Liver (tissue), 9 donors: ENCODE measurements around the gene MOB3C. TPM values are rescaled to one million over a fixed set of nuclear protein-coding genes. Genes with fewer than 3 reads are reported as not detected.

Experiments used
- DNase-seq: peaks from one replicate; pipeline ENCODE4 v3.0.0-alpha.2; 2017; ENCODE audit warnings: low spot score
- H3K27ac ChIP-seq, 2 donors: one replicate each; pipeline ENCODE4 v1.7.0; 2013; ENCODE audit warnings: inconsistent platforms in 2 of 2, low read length in 2 of 2, control low read depth in 1 of 2, low read depth in 1 of 2, mild to moderate bottlenecking in 1 of 2
- H3K27me3 ChIP-seq, 4 donors: one replicate each; pipeline versions ENCODE4 v1.6.1 to v1.7.0; 2013; ENCODE audit warnings: low read length in 3 of 4, inconsistent platforms in 1 of 4, mild to moderate bottlenecking in 1 of 4, moderate library complexity in 1 of 4; ENCODE audit not compliant: control insufficient read depth in 4 of 4, insufficient read depth in 4 of 4
- H3K36me3 ChIP-seq, 4 donors: one replicate each; pipeline versions ENCODE4 v1.6.1 to v1.7.0; 2013; ENCODE audit warnings: low read length in 3 of 4, mild to moderate bottlenecking in 3 of 4, low read depth in 1 of 4, moderate library complexity in 1 of 4; ENCODE audit not compliant: control insufficient read depth in 4 of 4, insufficient read depth in 3 of 4
- H3K4me1 ChIP-seq, 4 donors: one replicate each; pipeline versions ENCODE4 v1.6.1 to v1.7.0; 2013; ENCODE audit warnings: low read length in 3 of 4, mild to moderate bottlenecking in 3 of 4, moderate library complexity in 1 of 4; ENCODE audit not compliant: control insufficient read depth in 4 of 4, insufficient read depth in 4 of 4
- H3K4me3 ChIP-seq, 3 donors: one replicate each; pipeline versions ENCODE4 v1.6.1 to v1.7.0; 2013; ENCODE audit warnings: low read length in 3 of 3, control low read depth in 1 of 3, low read depth in 1 of 3, mild to moderate bottlenecking in 1 of 3
- H3K9ac ChIP-seq, 2 donors: one replicate each; pipeline ENCODE4 v1.7.0; 2013; ENCODE audit warnings: low read length in 2 of 2, mild to moderate bottlenecking in 2 of 2, moderate library complexity in 2 of 2, control low read depth in 1 of 2, low read depth in 1 of 2
- H3K9me3 ChIP-seq, 4 donors: one replicate each; pipeline versions ENCODE4 v1.6.1 to v1.7.0; 2013; ENCODE audit warnings: low read length in 3 of 4; ENCODE audit not compliant: control insufficient read depth in 4 of 4
- FOXA1 ChIP-seq: IDR thresholded peaks from 2 replicates; pipeline ENCODE4 v1.6.1; 2016; ENCODE audit warnings: antibody characterized with exemption
- FOXA2 ChIP-seq: IDR thresholded peaks from 2 replicates; pipeline ENCODE4 v1.6.1; 2016; ENCODE audit warnings: antibody characterized with exemption
- GABPA ChIP-seq, 2 donors: IDR thresholded peaks in 1 of 2; conservative IDR thresholded peaks in 1 of 2; 2 replicates each; pipeline ENCODE4 v1.6.1; 2016; ENCODE audit warnings: antibody characterized with exemption in 2 of 2, mild to moderate bottlenecking in 1 of 2, moderate library complexity in 1 of 2
- HNF4A ChIP-seq, 2 donors: conservative IDR thresholded peaks; 2 replicates each; pipeline ENCODE4 v1.6.1; 2016; ENCODE audit warnings: antibody characterized with exemption in 2 of 2, mild to moderate bottlenecking in 2 of 2
- HNF4G ChIP-seq: IDR thresholded peaks from 2 replicates; pipeline ENCODE4 v1.6.1; 2016; ENCODE audit warnings: antibody characterized with exemption
- JUND ChIP-seq, 2 donors: IDR thresholded peaks; 2 replicates each; pipeline ENCODE4 v1.6.1; 2016; ENCODE audit warnings: antibody characterized with exemption in 2 of 2
- MAX ChIP-seq: IDR thresholded peaks from 2 replicates; pipeline ENCODE4 v1.6.1; 2016; ENCODE audit warnings: antibody characterized with exemption
- NR2F2 ChIP-seq: IDR thresholded peaks from 2 replicates; pipeline ENCODE4 v1.6.1; 2016; ENCODE audit warnings: antibody characterized with exemption
- REST ChIP-seq: IDR thresholded peaks from 2 replicates; pipeline ENCODE4 v1.6.1; 2016; ENCODE audit warnings: antibody characterized with exemption, mild to moderate bottlenecking
- YY1 ChIP-seq: IDR thresholded peaks from 2 replicates; pipeline ENCODE4 v1.6.1; 2016; ENCODE audit warnings: antibody characterized with exemption, mild to moderate bottlenecking
- WGBS: extraction: QIAGEN DNeasy Blood & Tissue Kit; methylation state at CpG from one replicate; pipeline ENCODE4 v1.1.7; 2013; 5-methylcytosine and 5-hydroxymethylcytosine counted together
- polyA plus RNA-seq, 2 donors: library from polyadenylated mRNA; stranded (reverse) in 1 of 2; unstranded in 1 of 2; fragments of 200-250 nt in 1 of 2; fragments of >200 nt in 1 of 2; fragmentation: Nextera tagmentation in 1 of 2; extraction: Ambion mirVana in 1 of 2; gene quantifications; one replicate each; pipeline versions ENCODE4 v1.2.1 to v1.2.3, GENCODE V29; 2013 to 2015
- total RNA-seq, 2 donors: library from RNA; depleted of rRNA; stranded (reverse); fragments of >200 nt; gene quantifications; one replicate each; pipeline ENCODE4 v1.2.3, GENCODE V29; 2014
- TF ChIP-seq, protein P1 (sequence below): IDR thresholded peaks from 2 replicates; pipeline ENCODE4 v1.6.1; 2016; ENCODE audit warnings: antibody characterized with exemption
- donor health status: healthy.
- donor health status: healthy.
- donor health status: healthy.
- donor health status: healthy.
- donor health status: healthy.

The MOB3C gene
- total and polyA plus RNA-seq, 4 donors = 2.3 to 7.9 (median 5.4) TPM

DNA sequence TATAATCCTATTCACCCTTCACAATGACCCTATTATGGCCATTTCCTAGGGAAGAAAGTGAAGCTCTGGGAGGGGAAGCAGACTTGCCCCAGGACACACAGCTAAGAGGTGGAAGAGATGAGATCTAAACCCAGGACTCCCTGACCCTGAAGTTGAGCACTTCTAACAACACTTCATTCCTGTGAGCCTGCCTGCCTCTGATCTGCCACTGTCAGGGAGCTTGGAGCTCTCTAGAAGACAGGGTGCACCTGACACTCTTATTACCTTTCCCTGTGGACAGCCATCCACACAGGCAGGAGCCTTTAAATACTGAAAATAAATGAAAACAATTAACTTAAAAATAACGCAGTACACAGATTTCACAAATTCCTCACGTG lies 13.1 kb downstream of the MOB3C start:
- peak overlapping the region in 1 of 2 donors; percentile 45 for H3K27ac ChIP-seq
- under 1% methylated on average over 2 of the region's 2 CpGs for WGBS
- H3K4me3 ChIP-seq = peak overlapping the region; percentile 69 to 87 (median 80)
- H3K36me3 ChIP-seq = peaks cover 0 to 8% (median 5%) of the 10 kb centered on the region in 4 donors
- no peaks in the 10 kb centered on the region for H3K27me3 ChIP-seq
- H3K9me3 ChIP-seq = no peaks in the 10 kb centered on the region
- DNase-seq = no peak
- peaks cover 0 to 16% (median 10%) of the 10 kb centered on the region in 4 donors for H3K4me1 ChIP-seq
- peak overlapping the region; percentile 50 to 70 for H3K9ac ChIP-seq
- TF ChIP-seq NR2F2 (no peak), YY1 (no peak), HNF4A (conservative IDR thresholded peaks at IDR 0.05) (no peak), HNF4G (no peak)

DNA sequence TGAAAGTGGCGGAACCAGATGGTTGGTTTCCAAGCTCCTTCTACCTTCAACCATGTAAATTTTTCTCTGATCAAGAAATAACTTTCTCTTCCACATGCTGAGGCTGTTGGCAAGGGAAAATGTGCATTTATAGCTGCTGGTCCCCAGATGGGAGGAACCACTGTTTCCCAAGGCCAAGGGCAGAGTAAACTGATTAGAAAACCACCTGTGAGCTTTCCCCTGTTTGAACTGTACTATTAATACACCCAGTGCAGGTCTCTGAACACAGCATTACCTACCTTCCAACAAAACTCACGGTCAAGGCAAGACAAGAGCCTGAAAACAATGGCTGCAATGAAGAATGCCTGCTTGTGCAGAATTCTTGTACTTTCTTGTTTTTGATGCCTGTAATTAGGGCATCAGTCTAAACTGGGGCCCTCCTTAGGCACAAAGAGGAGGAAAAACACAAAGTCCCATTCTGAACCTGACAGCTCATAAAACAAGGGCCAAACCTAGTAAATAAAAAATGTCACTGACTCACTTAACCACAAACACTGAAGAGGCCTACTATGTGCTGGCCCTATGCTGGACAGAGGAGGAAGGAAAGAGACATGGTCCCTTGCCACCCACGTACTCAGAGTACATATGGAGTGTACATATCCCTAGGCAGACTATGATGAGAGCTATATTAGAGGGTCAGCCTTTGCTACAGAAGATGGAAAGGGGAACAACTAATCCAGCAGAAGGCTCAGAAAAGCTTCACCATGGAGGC lies 15.2 kb downstream of the MOB3C start:
- peaks cover 0 to 16% (median 10%) of the 10 kb centered on the region in 4 donors for H3K4me1 ChIP-seq
- no peak for DNase-seq
- no peak overlapping the region for H3K27ac ChIP-seq

More for the DNA sequence above, 15.2 kb downstream of the MOB3C start:
- WGBS = 92% methylated on average over 3 of the region's 3 CpGs
- H3K9ac ChIP-seq = no peak overlapping the region
- H3K4me3 ChIP-seq = no peak overlapping the region
- no peak for TF ChIP-seq NR2F2
- no peak for TF ChIP-seq REST
- no peak for TF ChIP-seq HNF4A (conservative IDR thresholded peaks at IDR 0.05)
- TF ChIP-seq GABPA (IDR thresholded peaks at IDR 0.05 in 1 of 2, conservative IDR thresholded peaks at IDR 0.05 in 1 of 2) = no peak
- TF ChIP-seq MAX = no peak
- TF ChIP-seq, protein P1, sequence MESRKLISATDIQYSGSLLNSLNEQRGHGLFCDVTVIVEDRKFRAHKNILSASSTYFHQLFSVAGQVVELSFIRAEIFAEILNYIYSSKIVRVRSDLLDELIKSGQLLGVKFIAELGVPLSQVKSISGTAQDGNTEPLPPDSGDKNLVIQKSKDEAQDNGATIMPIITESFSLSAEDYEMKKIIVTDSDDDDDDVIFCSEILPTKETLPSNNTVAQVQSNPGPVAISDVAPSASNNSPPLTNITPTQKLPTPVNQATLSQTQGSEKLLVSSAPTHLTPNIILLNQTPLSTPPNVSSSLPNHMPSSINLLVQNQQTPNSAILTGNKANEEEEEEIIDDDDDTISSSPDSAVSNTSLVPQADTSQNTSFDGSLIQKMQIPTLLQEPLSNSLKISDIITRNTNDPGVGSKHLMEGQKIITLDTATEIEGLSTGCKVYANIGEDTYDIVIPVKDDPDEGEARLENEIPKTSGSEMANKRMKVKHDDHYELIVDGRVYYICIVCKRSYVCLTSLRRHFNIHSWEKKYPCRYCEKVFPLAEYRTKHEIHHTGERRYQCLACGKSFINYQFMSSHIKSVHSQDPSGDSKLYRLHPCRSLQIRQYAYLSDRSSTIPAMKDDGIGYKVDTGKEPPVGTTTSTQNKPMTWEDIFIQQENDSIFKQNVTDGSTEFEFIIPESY = no peak
- no peak for TF ChIP-seq YY1
- TF ChIP-seq FOXA1 = no peak
- no peak for TF ChIP-seq FOXA2
- no peak for TF ChIP-seq HNF4G
- TF ChIP-seq JUND (IDR thresholded peaks at IDR 0.05) = no peak
- H3K27me3 ChIP-seq = no peaks in the 10 kb centered on the region
- no peaks in the 10 kb centered on the region for H3K9me3 ChIP-seq
- no peaks in the 10 kb centered on the region for H3K36me3 ChIP-seq
